ENCODE data around the gene HSPB1.

DNA sequence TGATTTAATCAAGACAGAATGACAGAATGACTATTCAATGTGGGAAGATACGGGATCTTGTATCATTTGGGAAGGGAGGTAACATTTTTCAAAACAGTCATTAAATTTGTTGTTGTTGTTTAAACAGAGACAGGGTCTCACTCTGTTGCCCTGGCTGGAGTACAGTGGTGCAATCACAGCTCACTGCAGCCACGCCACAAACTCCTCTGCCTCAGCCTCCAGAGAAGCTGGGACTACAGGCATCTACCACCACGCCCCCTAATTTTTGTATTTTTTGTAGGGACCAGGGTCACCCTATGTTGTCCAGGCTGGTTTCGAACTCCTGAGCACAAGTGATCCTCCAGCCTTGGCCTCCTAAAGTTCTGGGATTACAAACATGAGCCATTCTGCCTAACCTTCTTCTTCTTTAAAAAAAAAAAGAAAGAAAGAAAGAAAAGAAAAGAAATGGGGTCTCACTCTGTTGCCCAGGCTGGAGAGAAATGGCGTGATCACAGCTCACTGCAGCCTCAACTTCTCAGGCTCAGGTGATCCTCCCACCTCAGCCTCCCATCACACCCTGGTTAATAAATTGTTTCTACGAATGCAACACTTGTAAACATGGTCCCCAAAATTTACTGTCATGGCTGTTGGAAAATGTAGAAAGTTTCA, 32.0 kb downstream of the HSPB1 start:
- TF ChIP-seq, protein P1, sequence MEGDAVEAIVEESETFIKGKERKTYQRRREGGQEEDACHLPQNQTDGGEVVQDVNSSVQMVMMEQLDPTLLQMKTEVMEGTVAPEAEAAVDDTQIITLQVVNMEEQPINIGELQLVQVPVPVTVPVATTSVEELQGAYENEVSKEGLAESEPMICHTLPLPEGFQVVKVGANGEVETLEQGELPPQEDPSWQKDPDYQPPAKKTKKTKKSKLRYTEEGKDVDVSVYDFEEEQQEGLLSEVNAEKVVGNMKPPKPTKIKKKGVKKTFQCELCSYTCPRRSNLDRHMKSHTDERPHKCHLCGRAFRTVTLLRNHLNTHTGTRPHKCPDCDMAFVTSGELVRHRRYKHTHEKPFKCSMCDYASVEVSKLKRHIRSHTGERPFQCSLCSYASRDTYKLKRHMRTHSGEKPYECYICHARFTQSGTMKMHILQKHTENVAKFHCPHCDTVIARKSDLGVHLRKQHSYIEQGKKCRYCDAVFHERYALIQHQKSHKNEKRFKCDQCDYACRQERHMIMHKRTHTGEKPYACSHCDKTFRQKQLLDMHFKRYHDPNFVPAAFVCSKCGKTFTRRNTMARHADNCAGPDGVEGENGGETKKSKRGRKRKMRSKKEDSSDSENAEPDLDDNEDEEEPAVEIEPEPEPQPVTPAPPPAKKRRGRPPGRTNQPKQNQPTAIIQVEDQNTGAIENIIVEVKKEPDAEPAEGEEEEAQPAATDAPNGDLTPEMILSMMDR (IDR thresholded peaks at IDR 0.05; ENCODE audit: low read length): no peak
- TF ChIP-seq EZH2 (IDR thresholded peaks at IDR 0.05; ENCODE audit: borderline replicate concordance, low read length): no peak

Data from OCI-LY1 (cell line).